B cell (primary cell): ENCODE data around the gene BHLHA9. TPM values are rescaled to one million over a fixed set of nuclear protein-coding genes. Genes with fewer than 3 reads are reported as not detected.

Experiments used
- ATAC-seq: fragments of 200-7000 bp; cut with Tn5 transposase; one replicate; pipeline ENCODE4 v1.10.0; 2021; ENCODE audit warnings: low read depth, mild to moderate bottlenecking, moderate number of reproducible peaks, moderate library complexity
- CTCF ChIA-PET: fragments of 350-600 bp; sonication (Branson Sonifier 250); formaldehyde crosslinking; loops from one replicate; lab custom pipeline; 2021; ENCODE audit warnings: antibody characterized with exemption, inconsistent platforms; lab: Charles Lee
- POLR2A ChIA-PET: fragments of 350-600 bp; sonication (Branson Sonifier 250); formaldehyde crosslinking; loops from one replicate; lab custom pipeline; 2021; ENCODE audit warnings: antibody characterized with exemption; lab: Charles Lee
- DNase-seq: peaks from one replicate; pipeline ENCODE4 v3.0.0; 2013
- H2AFZ ChIP-seq: 2 replicates; pipeline ENCODE4 v1.6.1; 2012; ENCODE audit warnings: mild to moderate bottlenecking, low read depth, low read length; ENCODE audit not compliant: insufficient read depth, poor library complexity, severe bottlenecking
- H3K27ac ChIP-seq, 2 donors: 1 replicate in 1 of 2; 2 replicates in 1 of 2; pipeline ENCODE4 v1.5.1; 2012 to 2013; ENCODE audit warnings: low read length in 2 of 2, mild to moderate bottlenecking in 2 of 2, moderate library complexity in 1 of 2
- H3K27me3 ChIP-seq, 4 experiments: fragments of 200-600 bp in 1 of 4; sonication (generic) in 1 of 4; replicated peaks in 1 of 4; 1 replicate in 2 of 4; 2 replicates in 2 of 4; pipeline versions ENCODE4 v1.6.1 to v1.7.0; 2013 to 2016; ENCODE audit warnings: low read length in 3 of 4, mild to moderate bottlenecking in 2 of 4, mixed read lengths in 1 of 4, moderate library complexity in 1 of 4; ENCODE audit not compliant: insufficient read depth in 4 of 4, control insufficient read depth in 3 of 4; ENCODE audit errors: control extremely low read depth in 1 of 4
- H3K36me3 ChIP-seq, 2 experiments: replicated peaks in 1 of 2; 1 replicate in 1 of 2; 2 replicates in 1 of 2; pipeline versions ENCODE4 v1.6.1 to v1.7.1; 2013; ENCODE audit warnings: low read length in 1 of 2; ENCODE audit not compliant: insufficient read depth in 2 of 2, control insufficient read depth in 1 of 2; ENCODE audit errors: control extremely low read depth in 1 of 2, extremely low read depth in 1 of 2
- H3K4me1 ChIP-seq, 2 donors: fragments of 200-600 bp in 1 of 2; sonication (generic) in 1 of 2; 1 replicate in 1 of 2; 2 replicates in 1 of 2; pipeline versions ENCODE4 v1.5.1 to v1.6.1; 2013 to 2017; ENCODE audit warnings: low read length in 2 of 2; ENCODE audit not compliant: control insufficient read depth in 2 of 2, insufficient read depth in 2 of 2
- H3K4me2 ChIP-seq: replicated peaks from 2 replicates; pipeline ENCODE3; 2012; ENCODE audit warnings: mild to moderate bottlenecking, low read depth, low read length; ENCODE audit not compliant: poor library complexity, severe bottlenecking
- H3K4me3 ChIP-seq, 5 experiments: fragments of 200-600 bp in 1 of 5; sonication (generic) in 1 of 5; 1 replicate in 3 of 5; 2 replicates in 2 of 5; pipeline versions ENCODE4 v1.5.1 to v1.7.0; 2011 to 2016; ENCODE audit warnings: low read length in 4 of 5, mild to moderate bottlenecking in 4 of 5, low read depth in 2 of 5, control low read depth in 1 of 5, moderate library complexity in 1 of 5; ENCODE audit not compliant: insufficient read depth in 1 of 5; ENCODE audit errors: control extremely low read depth in 1 of 5, extremely low read depth in 1 of 5
- H3K79me2 ChIP-seq: fragments of 200-600 bp; sonication (generic); one replicate; pipeline ENCODE4 v1.6.0; 2016; ENCODE audit warnings: low read length; ENCODE audit not compliant: control insufficient read depth, insufficient read depth
- H3K9ac ChIP-seq: fragments of 200-600 bp; sonication (generic); 2 replicates; pipeline ENCODE4 v1.6.1; 2017; ENCODE audit warnings: mild to moderate bottlenecking, low read length, moderate library complexity
- H3K9me3 ChIP-seq, 3 donors: one replicate each; pipeline versions ENCODE4 v1.6.1 to v1.7.1; 2013; ENCODE audit warnings: low read length in 2 of 3; ENCODE audit not compliant: control insufficient read depth in 2 of 3, insufficient read depth in 1 of 3; ENCODE audit errors: control extremely low read depth in 1 of 3
- H4K20me1 ChIP-seq: 2 replicates; pipeline ENCODE4 v1.6.0; 2012; ENCODE audit warnings: mild to moderate bottlenecking, low read length; ENCODE audit not compliant: insufficient read depth, control insufficient read depth, poor library complexity, severe bottlenecking
- H3K27ac Mint-ChIP-seq: one replicate; pipeline ENCODE4 v1.8.0; 2021; ENCODE audit warnings: mixed read lengths
- H3K27me3 Mint-ChIP-seq: one replicate; pipeline ENCODE4 v1.8.0; 2021; ENCODE audit warnings: mixed read lengths
- H3K4me1 Mint-ChIP-seq: one replicate; pipeline ENCODE4 v1.8.0; 2021; ENCODE audit warnings: mixed read lengths
- H3K4me3 Mint-ChIP-seq: one replicate; pipeline ENCODE4 v1.8.0; 2021; ENCODE audit warnings: mixed read lengths
- H3K9me3 Mint-ChIP-seq: one replicate; pipeline ENCODE4 v1.8.0; 2022; ENCODE audit warnings: mixed read lengths; ENCODE audit not compliant: insufficient read depth
- EZH2 ChIP-seq: IDR thresholded peaks from 2 replicates; pipeline ENCODE4 v1.6.1; 2012; ENCODE audit warnings: borderline replicate concordance, low read depth, mild to moderate bottlenecking, moderate library complexity, low read length; ENCODE audit not compliant: insufficient read depth, poor library complexity, severe bottlenecking
- WGBS: methylation state at CpG from one replicate; pipeline ENCODE4 v1.1.5; 2013; ENCODE audit warnings: missing lambda C conversion rate; ENCODE audit not compliant: insufficient coverage; 5-methylcytosine and 5-hydroxymethylcytosine counted together
- intact Hi-C: fragments of 100-400 bp; cut with micrococcal nuclease; formaldehyde crosslinking; loops from one replicate; pipeline ENCODE4 v1.10.0; 2022
- polyA plus RNA-seq: library from polyadenylated mRNA; depleted of rRNA; stranded (reverse); fragments of >200 nt; gene quantifications from 2 replicates; pipeline ENCODE4 v1.2.3, GENCODE V29; 2012
- total RNA-seq, 2 donors: library from RNA; stranded (reverse); fragments of 120-200 nt in 1 of 2; gene quantifications; 1 replicate in 1 of 2; 2 replicates in 1 of 2; pipeline versions ENCODE4 v1.2.3 to v1.2.4, GENCODE V29; 2013 to 2022
- TF ChIP-seq, protein P1 (sequence below): fragments of 200-600 bp; IDR thresholded peaks from one replicate; pipeline ENCODE4 v1.8.0; 2022; ENCODE audit warnings: antibody characterized with exemption, mild to moderate bottlenecking

The BHLHA9 gene
- total and polyA plus RNA-seq, 2 donors (not counting 1 experiment from before 2014, with no cell fraction given), result not detected

- Histone ChIP-seq H3K79me2 (peaks cover 8% of the 10 kb centered on the region), H3K9me3 (no peaks in the 10 kb centered on the region), H4K20me1 (peaks cover 13% of the 10 kb centered on the region), H3K27me3 (peaks cover 0 to 11% (median 0%) of the 10 kb centered on the region in 4 experiments), H3K4me3 (no peak overlapping the region), H2AFZ (no peak overlapping the region), H3K4me2 (no peak overlapping the region), H3K4me1 (peaks cover 8 to 11% of the 10 kb centered on the region in 2 donors), H3K27ac (no peak overlapping the region), H3K9ac (no peak overlapping the region), H3K36me3 (no peaks in the 10 kb centered on the region)
- intact Hi-C loops, result no loop called here
- no peak for DNase-seq
- no peaks in the 10 kb centered on the region for H3K9me3 Mint-ChIP-seq
- H3K27ac Mint-ChIP-seq, result peak overlapping the region; percentile 37
- ChIA-PET CTCF (no interaction called here), POLR2A (no interaction called here)
- H3K27me3 Mint-ChIP-seq, result peaks cover 9% of the 10 kb centered on the region
- H3K4me3 Mint-ChIP-seq, result no peak overlapping the region
- WGBS, result 83% methylated on average over 1 of the region's 11 CpGs
- TF ChIP-seq, protein P1, sequence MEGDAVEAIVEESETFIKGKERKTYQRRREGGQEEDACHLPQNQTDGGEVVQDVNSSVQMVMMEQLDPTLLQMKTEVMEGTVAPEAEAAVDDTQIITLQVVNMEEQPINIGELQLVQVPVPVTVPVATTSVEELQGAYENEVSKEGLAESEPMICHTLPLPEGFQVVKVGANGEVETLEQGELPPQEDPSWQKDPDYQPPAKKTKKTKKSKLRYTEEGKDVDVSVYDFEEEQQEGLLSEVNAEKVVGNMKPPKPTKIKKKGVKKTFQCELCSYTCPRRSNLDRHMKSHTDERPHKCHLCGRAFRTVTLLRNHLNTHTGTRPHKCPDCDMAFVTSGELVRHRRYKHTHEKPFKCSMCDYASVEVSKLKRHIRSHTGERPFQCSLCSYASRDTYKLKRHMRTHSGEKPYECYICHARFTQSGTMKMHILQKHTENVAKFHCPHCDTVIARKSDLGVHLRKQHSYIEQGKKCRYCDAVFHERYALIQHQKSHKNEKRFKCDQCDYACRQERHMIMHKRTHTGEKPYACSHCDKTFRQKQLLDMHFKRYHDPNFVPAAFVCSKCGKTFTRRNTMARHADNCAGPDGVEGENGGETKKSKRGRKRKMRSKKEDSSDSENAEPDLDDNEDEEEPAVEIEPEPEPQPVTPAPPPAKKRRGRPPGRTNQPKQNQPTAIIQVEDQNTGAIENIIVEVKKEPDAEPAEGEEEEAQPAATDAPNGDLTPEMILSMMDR, result no peak
- TF ChIP-seq EZH2, result no peak
- ATAC-seq, result no peak
- H3K4me1 Mint-ChIP-seq, result peaks cover 16% of the 10 kb centered on the region
These were observed 37.5 kb upstream of the BHLHA9 start for GRCh38 chr17:1232786-1233185.

DNA sequence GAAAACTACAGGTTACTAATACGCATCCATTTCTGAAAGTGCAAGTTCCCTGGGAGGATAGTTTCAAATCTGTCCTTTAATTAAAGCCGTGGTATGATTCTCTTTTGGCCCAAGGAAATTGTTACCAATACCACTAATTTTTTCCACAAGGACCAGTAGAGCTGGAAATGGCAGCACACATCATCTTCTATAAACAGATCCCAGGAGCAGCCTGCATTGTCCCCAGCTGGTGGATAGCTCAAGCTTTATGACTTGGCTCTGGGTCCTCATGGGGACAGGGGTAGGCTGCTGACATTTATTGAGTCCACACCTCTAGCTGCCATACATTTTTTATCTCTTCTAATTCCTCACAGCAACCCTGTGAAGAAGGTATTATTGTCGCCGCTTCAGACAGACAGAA, 35.8 kb upstream of the BHLHA9 start:
- no peak overlapping the region for H3K4me3 Mint-ChIP-seq
- no peak overlapping the region for H3K4me3 ChIP-seq
- ChIA-PET POLR2A (no interaction called here), CTCF (interaction anchor here (1.0 to 1.8 kb wide), 3 partner anchors 25 to 111 kb away, joined by 3 to 5 read pairs (median 4); no protein-coding TSS in a partner anchor)
- no peak overlapping the region for H3K4me2 ChIP-seq
- H3K27ac ChIP-seq, result no peak overlapping the region
- ATAC-seq (no peak), DNase-seq (no peak)
- H3K27me3 ChIP-seq, result peaks cover 0 to 11% (median 0%) of the 10 kb centered on the region in 4 experiments
- WGBS, result no CpG with 5 or more reads among the region's 4 CpGs
- H3K27me3 Mint-ChIP-seq, result peaks cover 9% of the 10 kb centered on the region
- no peaks in the 10 kb centered on the region for H3K9me3 Mint-ChIP-seq
- intact Hi-C loops, result no loop called here
- H2AFZ ChIP-seq, result no peak overlapping the region
- H3K4me1 ChIP-seq, result peaks cover 4 to 7% of the 10 kb centered on the region in 2 donors
- peaks cover 6% of the 10 kb centered on the region for H4K20me1 ChIP-seq
- H3K9me3 ChIP-seq, result no peaks in the 10 kb centered on the region
- H3K79me2 ChIP-seq, result peaks cover under 1% of the 10 kb centered on the region
- H3K27ac Mint-ChIP-seq, result peak overlapping the region; percentile 1
- no peak overlapping the region for H3K9ac ChIP-seq
- no peaks in the 10 kb centered on the region for H3K36me3 ChIP-seq
- no peak for TF ChIP-seq EZH2
- TF ChIP-seq, protein P1, result no peak
- H3K4me1 Mint-ChIP-seq, result peaks cover 10% of the 10 kb centered on the region
